ENCODE data around the gene WWC1. TPM values are rescaled to one million over a fixed set of nuclear protein-coding genes. Genes with fewer than 3 reads are reported as not detected.

Gene WWC1
- total RNA-seq, 2 experiments from 2014 or later, result not detected

- no peaks in the 10 kb centered on the region for H4K20me1 ChIP-seq (ENCODE audit: insufficient read depth, low read length)
- no peak overlapping the region for H3K4me3 ChIP-seq (ENCODE audit: low read depth, low read length, poor library complexity, severe bottlenecking)
- BruUV-seq (replicated peaks), result no TSS peak
- no peaks in the 10 kb centered on the region for H3K36me3 ChIP-seq (ENCODE audit: insufficient read depth, low read length)
- H3K9me3 ChIP-seq (ENCODE audit: low read length), result no peaks in the 10 kb centered on the region
- TF ChIP-seq EZH2phosphoT487 (IDR thresholded peaks at IDR 0.05; ENCODE audit: borderline replicate concordance, low read depth, low read length) (no peak), CTCF (conservative IDR thresholded peaks at IDR 0.05; ENCODE audit: low read length) (no peak)
- no peak overlapping the region for H2AFZ ChIP-seq (ENCODE audit: low read length)
- ChIA-PET CTCF (ENCODE audit: unreplicated experiment) (no interaction called here), POLR2A (no interaction called here)
- no peak overlapping the region for H3K4me2 ChIP-seq (ENCODE audit: low read length)
- H3K27ac ChIP-seq (ENCODE audit: low read depth, low read length, poor library complexity, severe bottlenecking), result no peak overlapping the region
- H3K79me2 ChIP-seq (ENCODE audit: insufficient read depth, low read depth, low read length), result no peaks in the 10 kb centered on the region
- no peaks in the 10 kb centered on the region for H3K9me2 ChIP-seq (ENCODE audit: insufficient read depth, low read length)
- intact Hi-C loops (cut with micrococcal nuclease; ENCODE audit: unreplicated experiment), result no loop called here
- DNase-seq (ENCODE audit: low spot score), result no peak
- H3K4me1 ChIP-seq (ENCODE audit: insufficient read depth, low read length, poor library complexity, severe bottlenecking), result no peaks in the 10 kb centered on the region
Observed at GRCh38 chr5:168319774-168320173, 28.3 kb downstream of the WWC1 start.

- Histone ChIP-seq H3K79me2 (ENCODE audit: insufficient read depth, low read depth, low read length) (no peaks in the 10 kb centered on the region), H3K27ac (ENCODE audit: low read depth, low read length, poor library complexity, severe bottlenecking) (no peak overlapping the region), H3K9me2 (ENCODE audit: insufficient read depth, low read length) (no peaks in the 10 kb centered on the region), H3K4me3 (ENCODE audit: low read depth, low read length, poor library complexity, severe bottlenecking) (no peak overlapping the region), H2AFZ (ENCODE audit: low read length) (no peak overlapping the region), H3K36me3 (ENCODE audit: insufficient read depth, low read length) (no peaks in the 10 kb centered on the region), H3K4me1 (ENCODE audit: insufficient read depth, low read length, poor library complexity, severe bottlenecking) (no peaks in the 10 kb centered on the region), H3K4me2 (ENCODE audit: low read length) (no peak overlapping the region), H3K9me3 (ENCODE audit: low read length) (no peaks in the 10 kb centered on the region), H4K20me1 (ENCODE audit: insufficient read depth, low read length) (no peaks in the 10 kb centered on the region)
- POLR2A ChIA-PET, result interaction anchor here (0.6 to 0.7 kb wide), 2 partner anchors 42 to 887 kb away, joined by 3 read pairs; no protein-coding TSS in a partner anchor
- TF ChIP-seq CTCF (conservative IDR thresholded peaks at IDR 0.05; ENCODE audit: low read length), result no peak
- no peak for TF ChIP-seq EZH2phosphoT487 (IDR thresholded peaks at IDR 0.05; ENCODE audit: borderline replicate concordance, low read depth, low read length)
- no TSS peak for BruUV-seq (replicated peaks)
- intact Hi-C loops (cut with micrococcal nuclease; ENCODE audit: unreplicated experiment), result no loop called here
- CTCF ChIA-PET (ENCODE audit: unreplicated experiment), result no interaction called here
- no peak for DNase-seq (ENCODE audit: low spot score)
Observed at GRCh38 chr5:168320805-168321204, 29.4 kb downstream of the WWC1 start.

DNA sequence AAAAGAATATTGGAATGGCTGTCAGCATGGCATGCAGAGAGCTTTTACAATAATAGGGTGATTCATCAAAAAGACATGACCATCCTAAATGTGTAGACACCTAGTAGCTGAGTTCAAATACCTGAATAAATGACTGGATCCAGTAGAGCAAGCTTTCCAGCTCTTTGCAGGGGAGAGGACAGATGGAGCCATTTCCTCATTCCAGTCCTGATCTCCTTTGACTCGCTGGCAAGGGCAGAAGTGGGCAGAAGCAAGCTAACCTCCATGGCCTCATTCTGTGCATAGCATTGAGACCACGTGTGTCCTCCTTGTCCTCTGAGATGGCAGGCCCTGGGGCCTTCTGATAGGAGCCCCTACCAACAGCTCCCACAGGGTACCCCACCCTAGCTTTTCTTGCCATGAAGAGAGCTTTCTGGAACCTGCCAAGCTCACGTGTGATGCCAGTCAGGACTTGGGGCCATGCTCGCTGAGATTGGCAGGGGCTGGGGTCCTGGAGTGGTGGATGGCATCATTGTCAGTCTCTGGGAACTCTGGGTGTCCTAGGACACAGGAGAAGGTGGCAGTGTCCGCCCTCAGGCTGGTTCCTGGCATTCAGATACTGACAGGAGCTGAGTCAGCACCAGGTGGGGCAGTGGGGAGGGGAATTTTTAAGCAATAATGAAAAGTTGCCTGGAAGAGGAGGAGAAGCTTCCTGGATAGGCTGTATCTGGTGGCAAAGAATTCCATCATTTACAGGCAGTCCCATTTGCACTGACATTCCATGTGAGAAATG lies 33.6 kb downstream of the WWC1 start:
- no peak overlapping the region for H3K27ac ChIP-seq (ENCODE audit: low read depth, low read length, poor library complexity, severe bottlenecking)
- DNase-seq (ENCODE audit: low spot score), result no peak
- H4K20me1 ChIP-seq (ENCODE audit: insufficient read depth, low read length), result no peaks in the 10 kb centered on the region
- no peaks in the 10 kb centered on the region for H3K36me3 ChIP-seq (ENCODE audit: insufficient read depth, low read length)
- H3K4me1 ChIP-seq (ENCODE audit: insufficient read depth, low read length, poor library complexity, severe bottlenecking), result peaks cover 4% of the 10 kb centered on the region
- ChIA-PET CTCF (ENCODE audit: unreplicated experiment) (no interaction called here), POLR2A (no interaction called here)
- H3K79me2 ChIP-seq (ENCODE audit: insufficient read depth, low read depth, low read length), result no peaks in the 10 kb centered on the region
- BruUV-seq (replicated peaks), result no TSS peak
- no peak overlapping the region for H3K4me3 ChIP-seq (ENCODE audit: low read depth, low read length, poor library complexity, severe bottlenecking)
- no peaks in the 10 kb centered on the region for H3K9me3 ChIP-seq (ENCODE audit: low read length)
- TF ChIP-seq CTCF (conservative IDR thresholded peaks at IDR 0.05; ENCODE audit: low read length) (no peak), EZH2phosphoT487 (IDR thresholded peaks at IDR 0.05; ENCODE audit: borderline replicate concordance, low read depth, low read length) (no peak)
- no peak overlapping the region for H2AFZ ChIP-seq (ENCODE audit: low read length)
- intact Hi-C loops (cut with micrococcal nuclease; ENCODE audit: unreplicated experiment), result no loop called here
- H3K9me2 ChIP-seq (ENCODE audit: insufficient read depth, low read length), result no peaks in the 10 kb centered on the region
- H3K4me2 ChIP-seq (ENCODE audit: low read length), result no peak overlapping the region
